K562 (cell line): ENCODE data around the gene IL24.

Source experiments
- PHF20 ChIP-seq: fragments of 450-650 bp; IDR thresholded peaks from 2 replicates; pipeline ENCODE4 v1.6.1; 2018; ENCODE audit not compliant: partially characterized antibody
- ZNF224 ChIP-seq: sonication (generic); formaldehyde crosslinking; IDR thresholded peaks from 2 replicates; pipeline ENCODE4 v1.8.0; 2022; ENCODE audit warnings: mild to moderate bottlenecking, missing genetic modification reagents

DNA sequence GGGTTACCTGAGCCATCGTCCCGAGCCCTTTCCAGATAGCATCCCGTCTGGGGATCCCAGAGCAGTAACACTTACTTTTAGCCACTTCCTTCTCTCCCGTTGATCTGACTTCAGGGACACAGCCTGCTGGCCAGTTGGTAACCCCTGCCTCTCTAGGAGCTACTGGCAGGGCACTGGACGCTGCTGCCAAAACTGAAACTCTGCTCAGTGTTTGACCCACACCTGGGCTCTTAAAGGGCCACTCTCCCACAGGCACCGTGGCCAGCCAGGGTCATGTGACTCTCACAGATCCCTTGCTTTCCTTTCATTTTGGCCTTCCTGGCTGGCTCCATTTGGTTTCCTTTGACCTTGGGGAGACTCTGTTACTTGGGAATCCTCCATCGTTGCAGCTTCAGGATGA is 49.0 kb downstream of the IL24 start, which contains the start of gene PIGR:
- TF ChIP-seq PHF20 (no peak), ZNF224 (CRISPR knock-in tag) (no peak)
